GM21447 (cell line): Measurements from ENCODE around the gene LMNA.
"Not testable (repeated sequence)": the region's sequence is repeated elsewhere in the genome, so short reads cannot be mapped to it uniquely, and the experiment has no call there.

Experiments used
- ATAC-seq: cut with Tn5 transposase; IDR thresholded peaks from one replicate; pipeline ENCODE4 v1.9.1; 2021; ENCODE audit not compliant: unreplicated experiment

The LMNA gene

GRCh38 chr1:156157506-156157905 is 43.0 kb downstream of the LMNA start:
- ATAC-seq = no peak

- ATAC-seq = no peak
Measured at GRCh38 chr1:156157966-156158365, 43.5 kb downstream of the LMNA start.

GRCh38 chr1:156160000-156160742 is 45.7 kb downstream of the LMNA start:
- ATAC-seq = no peak

DNA sequence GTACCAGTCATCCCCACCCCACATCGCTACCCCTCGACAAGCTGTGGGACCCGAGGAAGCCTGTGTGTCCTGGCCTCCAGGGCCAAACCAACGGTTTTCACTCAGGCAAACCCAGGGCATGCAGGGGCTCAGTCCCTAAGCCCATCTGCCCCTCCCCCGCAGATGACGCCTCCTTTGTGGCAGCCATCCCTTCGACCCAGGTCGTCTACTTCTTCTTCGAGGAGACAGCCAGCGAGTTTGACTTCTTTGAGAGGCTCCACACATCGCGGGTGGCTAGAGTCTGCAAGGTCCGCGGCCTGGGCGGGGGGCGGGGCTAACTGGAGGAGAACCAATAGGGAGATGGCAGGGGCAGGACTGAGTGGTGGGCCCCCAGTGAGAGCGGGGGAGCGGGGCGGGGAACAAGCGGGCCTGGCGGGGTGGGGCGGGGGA is 46.2 kb downstream of the LMNA start:
- ATAC-seq = no peak

DNA sequence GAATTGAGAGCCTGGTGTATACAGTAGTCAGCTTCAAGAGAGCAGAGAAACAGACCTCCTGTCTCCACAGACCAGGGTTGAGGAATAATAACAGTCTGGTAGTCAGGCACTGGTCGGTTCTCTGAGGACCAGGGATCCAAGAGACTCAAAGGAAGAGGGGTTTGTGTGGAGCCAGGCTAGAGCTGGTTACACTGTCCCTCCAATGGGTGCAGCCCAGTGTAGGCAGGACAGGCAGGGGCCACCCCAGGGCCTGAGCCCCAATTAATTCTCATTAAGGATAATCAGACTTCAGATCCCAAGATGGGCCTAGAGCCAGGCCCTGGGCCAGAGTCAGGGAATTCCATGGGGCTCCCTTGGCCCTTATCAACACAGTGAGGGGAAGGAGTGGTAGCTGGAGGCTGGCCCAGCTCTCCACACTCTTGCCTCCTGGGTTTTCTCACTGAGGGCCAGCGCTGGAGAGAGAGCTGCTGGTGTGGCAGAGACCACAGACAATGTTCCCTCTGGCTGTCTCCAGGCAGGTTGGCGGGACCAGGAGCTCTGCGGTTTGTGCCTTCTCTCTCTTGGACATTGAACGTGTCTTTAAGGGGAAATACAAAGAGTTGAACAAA is 48.0 kb downstream of the LMNA start:
- no peak for ATAC-seq

DNA sequence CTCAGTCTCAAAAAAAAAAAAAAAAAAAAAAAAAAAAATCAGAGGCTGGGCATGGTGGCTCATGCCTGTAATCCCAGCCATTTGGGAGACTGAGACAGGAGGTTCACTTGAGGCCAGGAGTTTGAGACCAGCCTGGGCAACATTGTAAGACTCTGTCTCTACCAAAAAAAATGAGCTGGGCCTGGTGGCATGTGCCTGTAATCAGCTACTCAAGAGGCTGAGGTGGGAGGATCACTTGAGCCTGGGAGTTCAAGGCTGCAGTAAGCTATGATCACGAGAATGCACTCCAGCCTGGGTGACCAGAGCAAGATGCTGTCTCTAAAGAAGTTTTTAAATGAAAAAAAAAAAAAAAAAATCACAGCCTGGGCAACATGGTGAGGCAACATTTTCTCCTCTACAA is 49.2 kb downstream of the LMNA start:
- no peak for ATAC-seq

- ATAC-seq = no peak
Measured at GRCh38 chr1:156164125-156164831, 49.8 kb downstream of the LMNA start.

DNA sequence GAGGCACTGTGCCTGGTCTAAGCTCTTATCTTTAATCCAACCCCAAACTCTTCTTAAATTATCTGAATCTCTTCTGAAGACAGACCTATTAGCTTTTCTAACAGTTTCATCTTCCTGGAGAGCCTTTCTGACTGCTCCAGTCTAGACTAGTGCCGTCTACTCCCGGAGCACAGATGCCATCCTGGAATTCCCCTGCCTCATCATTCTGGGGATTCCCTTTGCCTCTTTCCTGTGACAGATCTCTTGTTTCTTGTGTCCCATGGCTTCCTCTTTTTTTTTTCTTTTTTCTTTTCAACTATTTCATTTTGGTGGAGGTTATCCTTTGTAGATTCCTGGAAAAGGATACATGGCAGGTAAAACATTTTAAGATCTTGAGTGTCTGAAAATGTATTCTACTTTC is 50.6 kb downstream of the LMNA start:
- no peak for ATAC-seq

GRCh38 chr1:156167536-156167935 is 53.0 kb downstream of the LMNA start:
- ATAC-seq = no peak

DNA sequence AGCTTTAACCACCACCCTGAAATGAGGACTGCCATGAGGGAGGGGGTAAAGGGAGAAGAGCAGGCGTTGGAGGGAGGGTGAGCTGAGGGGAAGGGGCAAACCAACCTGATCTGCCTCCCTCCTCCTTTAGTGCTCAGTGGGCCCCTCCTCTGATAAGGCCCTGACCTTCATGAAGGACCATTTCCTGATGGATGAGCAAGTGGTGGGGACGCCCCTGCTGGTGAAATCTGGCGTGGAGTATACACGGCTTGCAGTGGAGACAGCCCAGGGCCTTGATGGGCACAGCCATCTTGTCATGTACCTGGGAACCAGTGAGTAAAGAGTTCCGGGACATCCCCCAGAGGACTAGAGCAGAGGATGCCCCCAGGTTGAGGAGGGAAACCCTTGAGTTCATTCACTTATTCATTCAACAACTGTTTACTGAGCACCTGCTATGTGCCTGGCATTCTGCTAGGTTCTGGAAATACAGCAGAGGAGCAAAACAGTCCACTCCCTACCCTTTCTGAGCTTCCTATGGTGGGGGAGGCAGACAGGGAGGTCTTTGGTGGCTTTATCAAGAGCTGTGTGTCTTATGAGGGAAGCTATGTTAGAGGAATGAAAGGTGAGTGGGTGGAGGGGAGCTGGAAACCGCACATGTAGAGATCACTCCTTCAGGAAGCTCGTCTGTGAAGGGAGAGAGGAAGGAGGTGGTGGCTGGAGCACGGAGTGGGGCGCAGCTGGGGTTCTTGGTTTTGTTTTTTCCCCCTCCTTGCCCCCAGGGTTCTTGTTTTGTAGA is 58.4 kb downstream of the LMNA start:
- ATAC-seq = no peak

- no peak for ATAC-seq
Measured at GRCh38 chr1:156176610-156177210, 62.2 kb downstream of the LMNA start.

DNA sequence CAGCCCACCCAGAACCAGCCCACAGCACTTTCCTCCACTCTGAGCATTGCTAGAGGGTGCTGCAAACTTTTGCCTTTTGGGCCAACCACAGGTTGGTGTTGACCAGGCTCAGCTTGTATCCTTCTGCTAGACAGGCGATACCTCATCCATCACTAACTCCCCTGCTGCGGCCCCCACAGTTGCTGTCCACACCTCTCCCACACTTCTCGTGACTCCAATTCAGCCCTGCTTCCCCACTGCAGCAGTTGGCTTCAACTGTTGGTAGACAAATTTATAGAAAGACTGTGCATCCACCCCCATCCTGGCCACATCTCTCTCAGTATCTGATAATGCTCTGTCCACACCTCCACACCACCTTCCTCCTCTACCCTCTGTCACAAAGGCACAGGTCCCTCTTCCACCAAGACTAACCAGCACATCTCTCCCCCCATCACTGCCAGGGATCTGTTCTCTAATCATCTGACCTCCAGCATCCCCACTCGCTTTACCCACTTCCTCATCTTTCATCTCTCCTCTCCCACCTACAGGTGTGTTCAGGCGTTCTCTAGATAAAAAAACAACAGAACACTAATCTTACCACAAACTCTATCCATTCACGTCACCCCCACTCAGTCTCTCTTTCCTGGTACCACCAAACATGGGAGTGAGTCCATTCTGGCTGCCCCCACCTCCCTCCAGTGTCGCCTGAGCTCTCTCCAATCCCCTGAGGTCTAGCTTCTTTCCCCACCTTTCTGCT is 63.6 kb downstream of the LMNA start:
- ATAC-seq = no peak

DNA sequence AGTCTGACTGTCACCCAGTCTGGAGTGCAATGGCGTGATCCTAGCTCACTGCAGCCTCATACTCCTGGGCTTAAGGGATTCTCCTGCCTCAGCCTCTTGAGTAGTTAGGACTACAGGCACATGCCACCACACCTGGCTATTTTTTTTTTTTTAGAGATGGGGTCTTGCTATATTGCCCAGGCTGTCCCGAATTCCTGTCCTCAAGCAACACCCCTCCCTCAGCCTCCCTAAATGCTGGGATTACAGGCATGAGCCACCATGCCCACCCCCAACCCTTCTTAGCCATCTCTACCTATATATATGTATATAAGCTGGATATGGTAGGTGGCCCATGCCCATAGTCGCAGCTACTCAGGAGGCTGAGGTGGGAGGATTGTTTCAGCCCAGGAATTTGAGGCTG is 66.0 kb downstream of the LMNA start:
- ATAC-seq = no peak

DNA sequence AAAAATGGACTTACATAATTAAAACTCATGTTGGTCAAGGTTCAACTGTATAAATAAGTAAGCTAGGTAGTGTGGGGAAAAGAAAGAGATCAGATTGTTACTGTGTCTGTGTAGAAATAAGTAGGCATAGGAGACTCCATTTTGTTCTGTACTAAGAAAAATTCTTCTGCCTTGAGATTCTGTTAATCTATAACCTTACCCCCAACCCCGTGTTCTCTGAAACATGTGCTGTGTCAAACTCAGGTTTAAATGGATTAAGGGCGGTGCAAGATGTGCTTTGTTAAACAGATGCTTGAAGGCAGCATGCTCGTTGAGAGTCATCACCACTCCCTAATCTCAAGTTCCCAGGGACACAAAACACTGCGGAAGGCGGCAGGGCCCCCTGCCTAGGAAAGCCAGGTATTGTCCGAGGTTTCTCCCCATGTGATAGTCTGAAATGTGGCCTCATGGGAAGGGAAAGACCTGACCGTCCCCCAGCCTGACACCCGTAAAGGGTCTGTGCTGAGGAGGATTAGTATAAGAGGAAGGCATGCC is 66.9 kb downstream of the LMNA start:
- not testable (repeated sequence) for ATAC-seq

- ATAC-seq = not testable (repeated sequence)
Measured at GRCh38 chr1:156182010-156182779, 67.7 kb downstream of the LMNA start.

DNA sequence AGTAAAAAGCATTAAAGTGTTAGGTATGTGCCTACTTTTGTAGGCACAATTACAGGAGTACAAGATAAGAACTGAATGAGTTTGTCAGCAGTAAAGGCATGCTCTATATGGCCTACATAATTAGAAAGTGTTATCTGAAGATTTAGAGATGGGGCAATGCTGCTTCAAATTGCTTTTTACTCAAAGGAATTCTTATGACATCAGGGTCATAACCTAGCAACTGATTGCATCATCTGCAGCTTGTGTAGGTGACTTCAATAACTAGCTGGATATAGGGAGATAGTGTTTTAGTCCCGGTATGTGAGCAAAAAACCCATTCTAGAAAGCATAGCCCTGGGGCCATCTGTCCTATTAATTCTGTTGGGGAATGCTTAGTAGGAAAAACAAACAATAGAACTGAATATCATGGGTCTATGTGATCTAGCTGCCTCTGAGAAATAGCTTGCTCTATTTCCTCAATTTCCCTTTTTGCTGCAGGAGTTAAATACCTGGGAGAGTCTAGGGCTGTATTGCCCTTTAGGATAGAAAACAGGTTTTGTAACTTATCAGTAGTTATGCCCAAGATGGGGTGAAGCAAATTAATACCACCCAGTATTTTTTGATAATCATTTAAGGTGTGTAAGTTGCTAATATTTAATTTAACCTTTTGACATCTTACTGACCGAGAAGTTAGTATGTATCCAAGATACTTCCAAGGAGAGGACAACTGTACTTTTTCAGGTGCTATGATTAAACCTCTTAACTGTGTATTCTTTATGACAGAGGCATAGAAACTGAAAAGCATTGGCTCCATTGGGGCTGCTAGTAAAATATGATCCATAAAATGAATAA is 72.1 kb downstream of the LMNA start:
- not testable (repeated sequence) for ATAC-seq
